GM18867 (cell line): ENCODE measurements around the gene G6PD.
A peak's percentile ranks its signal among the peaks of the same experiment; 100 is the strongest.
"Not testable (repeated sequence)": the region's sequence is repeated elsewhere in the genome, so short reads cannot be mapped to it uniquely, and the experiment has no call there.

Source experiments
- ATAC-seq: cut with Tn5 transposase; IDR thresholded peaks from one replicate; pipeline ENCODE4 v1.9.1; 2021; ENCODE audit warnings: mild to moderate bottlenecking, moderate library complexity; ENCODE audit not compliant: unreplicated experiment

G6PD gene

DNA sequence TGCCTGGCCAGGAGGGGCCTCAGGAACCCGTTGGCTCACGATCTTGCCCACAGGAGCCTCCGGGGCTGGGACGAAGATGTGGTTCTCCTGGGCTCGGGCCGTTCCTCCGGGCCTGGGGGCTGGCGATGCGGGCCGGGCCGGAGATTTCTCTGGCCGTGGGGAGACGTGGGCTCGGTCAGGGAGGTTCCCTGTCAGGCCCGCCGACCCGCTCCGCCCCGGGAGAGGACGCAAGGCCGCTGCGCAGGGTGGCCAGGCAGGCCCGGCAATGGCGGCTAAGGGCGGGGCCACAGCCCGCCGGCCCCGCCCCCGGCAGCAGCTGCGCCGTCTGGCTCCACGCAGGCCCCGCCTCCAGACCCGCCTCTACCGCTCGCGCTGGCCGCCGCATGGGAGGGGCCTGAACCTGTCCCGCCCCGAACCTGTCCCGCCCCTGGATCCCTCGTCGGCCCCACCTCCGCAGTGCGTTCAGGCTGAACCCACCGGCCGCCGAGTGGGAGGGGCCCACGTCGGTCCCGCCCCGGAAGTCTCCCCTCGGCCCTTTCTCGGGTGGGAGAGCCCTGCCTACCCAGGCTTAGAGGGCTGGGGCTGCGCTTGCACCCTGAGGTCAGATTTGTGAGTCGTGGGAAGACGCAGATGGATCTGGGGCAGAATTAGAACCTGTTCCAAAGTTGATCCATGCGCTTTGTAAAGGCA, 30.5 kb downstream of the G6PD start, which contains the start of gene FAM3A:
Gene FAM3A, minus strand, starts transcription at position 267 of the 690 bp plus-strand sequence. CDS start 460 bp downstream, outside the sequence.
- ATAC-seq = peak; percentile 90

DNA sequence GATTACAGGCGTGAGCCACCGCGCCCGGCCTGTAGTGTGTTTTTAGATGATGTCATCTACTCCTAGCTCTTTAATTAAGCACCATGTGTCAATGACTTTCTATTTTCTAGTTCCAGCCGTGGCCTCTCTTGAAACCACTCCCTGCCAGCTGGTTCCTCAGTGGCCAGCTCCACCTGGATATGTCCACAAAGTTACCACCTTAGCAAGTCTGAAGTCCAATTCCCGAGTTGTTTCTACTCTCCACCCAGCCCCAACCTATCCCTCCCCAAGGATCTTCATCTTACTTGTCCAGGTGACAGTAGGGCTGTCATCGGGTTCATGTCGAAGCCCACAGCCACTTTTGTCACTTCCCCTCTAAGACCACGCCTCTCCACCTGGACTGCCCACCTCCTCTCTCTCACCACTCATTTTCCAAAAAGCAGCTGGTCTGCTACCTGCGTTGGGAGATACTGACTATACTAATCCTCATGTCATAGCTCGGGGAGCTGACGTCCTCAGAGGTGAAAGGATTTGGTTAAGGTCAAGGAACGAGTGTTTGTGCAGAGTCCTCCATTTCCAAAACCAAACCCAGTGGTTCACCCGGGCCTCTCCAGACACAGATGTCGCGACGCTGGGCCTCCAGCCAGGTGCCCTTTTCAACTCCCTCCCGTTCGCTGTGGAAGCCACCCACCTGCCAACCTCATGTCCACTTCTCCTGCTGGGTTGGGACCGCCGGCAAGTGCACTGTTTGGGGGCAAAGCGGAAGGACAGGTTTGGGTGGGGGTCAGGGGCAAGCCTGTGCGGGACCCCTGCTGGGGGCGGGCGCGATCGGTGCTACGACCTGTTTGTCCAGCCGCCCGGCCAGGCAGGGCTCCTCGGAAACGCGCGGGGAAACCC, 31.3 kb downstream of the G6PD start:
- peak; percentile 3 for ATAC-seq

DNA sequence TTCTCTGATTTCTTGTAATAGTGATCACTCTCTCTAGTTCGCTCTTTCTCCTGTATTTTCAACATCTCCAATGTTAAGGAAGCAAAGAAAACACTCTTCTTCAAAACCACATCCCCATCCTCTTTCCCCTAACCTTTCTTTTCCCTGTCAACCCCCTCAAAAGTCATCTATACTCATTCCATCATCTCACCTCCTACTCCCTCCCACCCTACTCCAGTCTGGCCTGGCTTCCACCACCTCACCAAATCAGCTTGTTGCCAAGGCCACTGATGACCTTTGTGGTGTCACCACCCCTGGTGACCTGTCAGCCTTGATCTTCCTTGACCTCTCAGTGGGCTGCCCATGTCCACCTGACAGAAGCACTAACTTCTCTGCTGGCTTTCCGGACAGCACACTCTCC, 32.9 kb downstream of the G6PD start:
- no peak for ATAC-seq

DNA sequence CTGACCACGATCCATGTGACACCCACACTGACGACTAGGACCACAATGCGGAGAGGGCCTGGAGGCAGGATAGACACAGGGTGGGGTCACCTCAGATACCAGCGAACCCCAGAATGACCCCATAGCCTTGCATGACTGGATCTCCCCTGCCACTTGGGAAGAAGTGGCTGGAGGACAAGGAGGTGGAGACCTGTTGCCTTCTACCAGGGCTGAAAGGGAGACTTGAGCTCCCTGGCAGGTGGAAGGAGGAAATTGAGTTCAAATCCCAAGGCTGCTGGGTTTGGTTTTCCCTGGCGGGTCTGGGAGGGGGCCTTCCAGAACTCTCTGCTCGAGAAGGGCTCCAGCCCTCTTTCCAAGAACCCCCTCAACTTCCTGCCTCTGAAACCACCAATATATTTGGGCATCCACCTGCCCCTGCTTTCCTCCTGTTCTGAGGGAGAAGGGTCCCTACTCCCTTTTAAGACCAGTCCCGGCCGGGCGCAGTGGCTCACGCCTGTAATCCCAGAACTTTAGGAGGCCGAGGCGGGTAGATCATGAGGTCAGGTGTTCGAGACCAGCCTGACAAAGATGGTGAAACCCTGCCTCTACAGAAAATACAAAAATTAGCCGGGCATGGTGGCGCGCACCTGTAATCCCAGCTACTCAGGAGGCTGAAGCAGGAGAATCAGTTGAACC, 33.6 kb downstream of the G6PD start:
- ATAC-seq = no peak

DNA sequence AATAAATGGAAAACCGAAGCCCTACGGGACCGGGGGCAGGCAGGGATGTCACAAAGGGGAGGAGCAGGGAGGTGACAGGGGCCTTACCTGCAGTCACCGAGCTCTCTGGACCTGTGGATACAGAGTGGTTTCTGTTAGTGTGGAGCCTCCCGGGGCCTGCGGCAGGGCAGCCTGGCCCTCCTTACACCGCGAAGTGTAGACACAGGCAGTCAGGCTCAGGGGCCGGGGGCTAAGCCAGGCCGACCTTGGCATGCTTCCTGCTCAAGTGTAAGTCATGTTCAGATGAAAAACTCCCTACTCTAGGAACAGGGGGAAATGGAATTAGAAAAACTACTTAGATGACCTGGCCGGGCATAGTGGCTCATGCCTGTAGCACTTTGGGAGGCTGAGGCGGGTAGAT, 34.9 kb downstream of the G6PD start:
- no peak for ATAC-seq

DNA sequence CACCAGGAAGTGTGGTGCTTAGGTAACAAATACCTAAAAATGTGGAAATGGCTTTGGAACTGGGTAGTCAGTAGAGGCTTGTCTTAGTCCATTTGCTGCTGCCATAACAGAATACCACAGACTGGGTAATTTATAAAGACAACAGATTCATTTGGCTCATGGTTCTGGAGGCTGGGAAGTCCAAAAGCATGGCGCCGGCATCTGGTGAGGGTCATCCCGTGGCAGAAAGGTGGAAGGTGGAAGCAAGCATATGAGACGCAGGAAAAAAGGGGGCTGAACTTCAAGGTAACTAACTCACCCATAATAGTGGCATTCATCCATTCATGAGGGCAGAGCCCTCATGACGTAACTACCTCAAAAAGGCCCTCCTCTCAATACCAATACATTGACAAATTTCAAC, 37.2 kb downstream of the G6PD start:
- no peak for ATAC-seq

DNA sequence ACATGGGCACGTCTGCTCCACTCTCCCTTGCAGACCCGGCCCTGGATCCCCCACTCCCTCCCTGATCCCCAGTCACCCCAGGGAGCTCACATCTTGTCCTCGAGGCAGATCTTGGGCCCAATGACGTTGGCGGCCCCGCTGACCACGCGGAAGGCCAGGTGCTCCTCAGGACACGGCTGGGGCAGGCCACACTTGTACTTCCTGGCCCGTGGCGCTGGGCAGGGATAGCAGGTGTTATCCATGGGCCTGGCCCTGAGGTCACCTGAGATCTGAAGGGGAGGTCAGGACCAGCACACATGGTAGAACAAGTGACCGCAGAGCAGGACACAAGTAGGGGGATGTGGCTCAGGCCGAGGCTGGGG, 38.3 kb downstream of the G6PD start:
- ATAC-seq = no peak

DNA sequence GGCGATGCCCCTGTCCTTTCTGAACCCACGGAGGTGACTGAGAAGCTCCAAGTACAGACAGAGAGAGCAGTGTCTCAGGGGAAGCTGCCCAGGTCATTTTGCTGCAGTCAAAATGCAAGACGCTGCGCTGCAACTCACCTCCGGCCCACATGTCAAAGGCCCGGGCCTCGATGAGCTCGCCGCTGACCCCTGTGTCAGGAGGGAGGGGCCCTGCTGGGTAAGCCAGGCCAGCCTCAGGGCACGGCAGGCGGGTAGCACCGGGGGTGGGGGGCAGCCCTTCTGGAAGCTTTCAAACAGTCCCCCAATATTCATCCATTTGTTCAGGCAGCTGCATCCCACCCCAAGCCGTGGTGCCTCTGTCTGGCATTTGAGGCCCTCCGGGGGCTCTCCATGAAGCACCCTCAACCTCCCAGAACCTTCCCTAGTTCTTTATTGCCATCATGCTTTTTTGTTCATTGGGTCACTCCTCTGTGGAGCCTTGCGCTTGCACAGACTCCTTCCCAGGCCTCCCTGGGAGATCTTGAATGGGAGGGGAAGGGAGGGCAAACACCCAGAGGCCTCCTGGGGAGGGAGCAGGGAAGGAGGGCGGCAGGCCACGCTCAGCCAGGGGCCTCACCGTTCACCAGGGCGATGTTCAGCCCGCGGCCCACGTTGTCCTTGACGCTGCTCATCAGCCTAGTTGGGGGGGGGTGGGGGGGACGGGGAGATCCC, 38.8 kb downstream of the G6PD start:
- no peak for ATAC-seq

DNA sequence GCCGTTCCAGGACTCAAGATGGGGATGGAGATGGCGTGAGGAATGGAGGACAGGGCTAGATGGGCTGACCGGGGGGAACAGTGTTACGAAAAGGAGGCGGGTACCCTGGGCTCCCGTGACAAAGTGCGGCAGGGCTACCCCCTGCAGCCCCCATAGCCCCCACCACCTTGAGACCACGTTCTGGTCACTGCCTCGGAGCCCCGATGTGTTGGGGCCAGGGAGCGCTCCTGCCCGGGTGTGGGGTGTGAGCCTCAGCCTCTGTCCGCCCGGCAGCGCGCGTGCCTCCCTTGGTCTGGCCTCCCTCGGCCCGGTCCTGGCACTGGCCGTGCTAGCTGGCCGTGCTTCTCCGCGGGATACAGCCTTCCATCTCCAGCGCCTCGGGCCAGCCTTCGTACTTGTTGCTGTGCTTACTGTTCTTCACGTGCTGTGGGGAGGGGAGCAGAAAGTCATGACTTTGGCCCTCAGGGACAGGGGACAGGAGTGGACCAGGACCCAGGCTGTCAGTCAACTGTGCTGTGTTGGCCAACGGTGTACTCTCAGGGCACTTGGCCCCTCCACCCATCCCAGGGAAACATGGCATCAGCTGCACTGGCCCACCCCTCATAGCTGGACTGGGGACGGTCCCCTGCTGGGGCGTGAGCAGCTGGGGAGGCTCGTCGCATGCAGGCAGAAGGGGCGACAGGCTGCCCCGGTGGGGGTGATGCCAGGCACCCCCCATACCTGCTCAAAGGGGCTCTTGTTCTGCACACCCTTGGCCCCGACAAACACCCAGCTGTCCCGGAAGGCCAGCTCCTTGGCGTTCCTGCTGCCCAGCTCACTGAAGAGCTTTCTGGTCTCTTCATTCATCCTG, 39.9 kb downstream of the G6PD start:
- no peak for ATAC-seq

DNA sequence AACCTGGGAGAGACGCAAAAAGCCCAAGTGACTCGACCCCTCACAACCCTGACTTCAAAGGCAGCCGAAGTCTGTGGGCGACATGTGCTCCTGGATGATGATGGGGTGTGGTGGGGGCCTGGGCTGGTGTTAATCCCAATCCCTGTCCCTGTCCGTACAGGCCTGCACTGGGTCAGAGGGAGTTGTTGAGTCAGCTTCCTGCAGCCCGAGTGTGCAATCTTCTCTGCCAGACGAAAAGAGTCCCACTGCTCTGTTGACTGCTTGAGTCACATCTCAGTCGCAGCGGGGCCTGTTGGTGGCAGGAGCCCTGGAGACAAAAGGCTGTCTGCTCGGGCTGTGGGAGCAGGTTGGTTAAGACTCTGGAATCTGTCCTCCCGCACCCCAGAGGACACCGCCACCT, 40.9 kb downstream of the G6PD start:
- ATAC-seq = no peak

DNA sequence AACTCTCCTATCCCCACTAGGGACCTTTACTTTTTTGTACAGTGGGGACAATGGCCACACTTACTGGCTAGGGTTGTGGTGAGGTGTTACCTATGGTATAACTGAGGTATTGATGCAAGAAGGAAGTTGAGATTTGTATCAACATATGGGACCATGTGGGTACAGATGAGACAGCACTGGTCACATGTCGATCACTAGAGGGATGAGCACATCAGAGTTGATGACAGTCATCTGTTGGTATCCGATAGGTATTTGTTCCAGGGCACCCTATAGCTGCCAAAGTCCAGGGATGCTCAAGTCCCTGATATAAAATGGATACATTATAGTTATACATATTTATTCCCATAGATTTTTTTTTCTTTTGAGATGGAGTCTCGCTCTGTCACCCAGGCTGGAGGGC, 43.7 kb downstream of the G6PD start:
- ATAC-seq = no peak

DNA sequence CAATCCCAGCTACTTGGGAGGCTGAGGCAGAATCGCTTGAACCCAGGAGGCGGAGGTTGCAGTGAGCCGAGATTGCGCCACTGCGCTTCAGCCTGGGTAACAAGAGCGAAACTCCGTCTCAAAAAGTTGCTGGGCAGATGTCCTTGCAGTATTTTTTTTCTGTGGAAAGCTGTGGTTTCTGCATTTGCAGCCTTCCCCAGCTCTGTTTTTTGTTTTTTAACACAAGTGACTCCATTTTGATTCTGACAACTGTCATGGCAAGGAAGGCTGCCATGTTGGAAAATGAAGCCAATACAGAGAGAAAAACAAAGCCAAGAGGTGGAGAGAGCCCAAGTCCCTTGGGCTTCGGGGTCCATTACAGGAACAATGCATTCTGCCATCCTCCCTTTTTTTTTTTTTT, 44.5 kb downstream of the G6PD start:
- no peak for ATAC-seq

DNA sequence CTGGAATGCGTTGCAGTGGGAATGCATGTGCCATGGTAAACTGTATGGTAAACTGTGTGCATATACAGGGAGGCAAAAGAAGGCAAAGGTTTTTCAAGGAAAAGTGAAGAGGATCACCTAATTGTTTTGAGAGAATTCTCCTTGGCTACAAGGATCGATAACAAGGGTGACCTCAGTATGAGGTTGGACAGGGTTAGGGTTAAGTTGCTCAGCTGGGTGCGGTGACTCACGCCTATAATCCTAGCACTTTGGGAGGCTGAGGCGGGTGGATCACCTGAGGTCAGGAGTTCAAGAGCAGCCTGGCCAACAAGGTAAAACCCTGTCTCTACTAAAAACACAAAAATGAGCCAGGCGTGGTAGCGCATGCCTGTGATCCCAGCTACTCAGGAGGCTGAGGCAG, 45.2 kb downstream of the G6PD start:
- not testable (repeated sequence) for ATAC-seq

DNA sequence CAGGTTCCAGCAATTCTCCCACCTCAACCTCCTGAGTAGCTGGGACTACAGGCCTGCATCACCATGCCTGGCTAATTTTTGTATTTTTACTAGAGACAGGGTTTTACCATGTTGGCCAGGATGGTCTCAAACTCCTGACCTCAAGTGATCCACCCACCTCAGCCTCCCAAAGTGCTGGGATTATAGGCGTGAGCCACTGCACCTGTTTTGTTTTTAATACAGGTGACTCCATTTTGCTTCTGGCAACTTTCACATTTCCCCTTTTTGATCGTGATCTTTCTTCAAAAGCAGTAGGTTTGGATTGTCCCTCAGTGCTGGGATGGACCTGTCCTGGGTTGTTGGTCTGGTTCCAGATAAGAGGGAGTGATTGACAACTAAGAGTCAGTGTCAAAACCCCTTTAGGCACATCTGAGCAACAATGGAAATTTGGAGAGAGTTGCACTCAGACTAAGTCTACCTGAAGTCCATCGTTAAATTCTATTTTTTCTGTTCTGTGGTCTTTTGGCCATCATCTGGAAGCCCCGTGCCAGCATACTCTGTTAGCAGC, 50.0 kb downstream of the G6PD start:
- not testable (repeated sequence) for ATAC-seq

DNA sequence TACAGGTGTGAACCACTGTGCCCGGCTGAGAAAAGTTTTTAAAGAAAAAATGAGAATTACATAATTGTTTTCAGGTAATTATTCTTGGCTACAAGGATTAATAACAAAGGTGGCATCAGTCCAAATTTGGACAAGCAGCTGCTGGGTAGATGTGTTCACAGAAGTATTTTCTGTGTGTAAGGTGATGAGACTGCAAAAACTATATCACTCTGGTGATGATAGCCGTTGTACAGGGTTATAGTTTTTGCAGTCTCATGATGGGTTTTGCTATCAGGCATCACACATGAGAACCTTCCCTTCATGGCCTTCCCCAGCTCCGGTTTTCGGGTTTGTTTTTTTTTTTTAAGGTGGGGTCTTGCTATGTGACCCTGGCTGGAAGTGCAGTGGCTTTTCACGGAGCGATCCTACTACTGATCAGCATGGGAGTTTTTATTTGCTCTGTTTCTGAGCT, 51.1 kb downstream of the G6PD start:
- ATAC-seq = no peak

DNA sequence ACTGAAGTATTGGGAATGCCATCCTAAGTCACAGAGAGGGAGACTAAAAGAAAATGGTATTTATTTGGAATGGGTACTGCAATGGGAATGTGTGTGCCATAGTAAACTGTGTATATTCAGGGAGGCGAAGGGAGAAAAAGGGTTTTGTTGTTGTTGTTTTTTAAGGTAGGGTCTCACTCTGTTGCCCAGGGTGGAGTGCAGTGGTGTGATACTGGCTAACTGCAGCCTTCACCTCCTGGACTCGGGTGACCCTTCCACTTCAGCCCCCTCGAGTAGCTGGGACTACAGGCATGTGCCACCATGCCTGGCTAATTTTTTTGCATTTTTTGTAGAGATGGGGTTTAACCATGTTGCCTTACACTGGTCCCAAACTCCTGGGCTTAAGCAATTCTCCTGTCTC, 51.9 kb downstream of the G6PD start:
- no peak for ATAC-seq

DNA sequence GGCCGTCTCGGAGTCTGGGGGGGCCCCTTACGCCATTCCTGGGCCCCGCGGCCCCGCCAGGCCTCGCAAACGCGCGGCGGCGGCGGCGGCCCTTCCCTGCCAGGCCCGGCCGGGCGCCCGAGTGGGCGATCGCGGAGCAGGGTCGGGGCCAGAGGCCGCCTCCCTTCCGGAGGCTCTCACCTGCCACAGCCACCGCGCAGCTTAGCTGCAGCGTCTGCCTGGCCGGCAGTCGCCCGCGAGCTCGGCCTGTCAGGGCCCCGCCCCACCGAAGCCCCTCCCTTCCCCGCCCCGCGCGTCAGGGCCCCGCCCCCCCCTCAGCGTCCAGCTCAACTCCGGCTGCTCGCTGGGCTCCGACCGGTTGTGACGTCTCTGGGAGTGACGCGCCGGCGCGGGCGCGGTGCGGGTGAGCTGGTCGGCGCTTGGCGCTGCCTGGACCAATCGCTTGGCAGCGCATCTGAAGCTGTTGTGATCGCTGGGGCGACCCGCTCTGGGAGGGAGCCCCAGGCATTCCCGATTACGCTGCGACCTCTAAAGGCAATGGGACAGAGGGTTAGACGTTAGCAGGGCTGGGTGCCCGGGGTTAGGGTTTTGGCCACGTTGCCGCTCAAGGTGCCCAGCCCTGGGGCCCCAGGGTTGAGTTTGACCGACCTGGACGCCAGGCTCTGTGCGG, 56.1 kb downstream of the G6PD start, which contains the start of gene SLC10A3:
Gene SLC10A3, minus strand, starts transcription at position 216 of the 670 bp plus-strand sequence. CDS start 1,689 bp downstream, outside the sequence.
- peak; percentile 77 for ATAC-seq

DNA sequence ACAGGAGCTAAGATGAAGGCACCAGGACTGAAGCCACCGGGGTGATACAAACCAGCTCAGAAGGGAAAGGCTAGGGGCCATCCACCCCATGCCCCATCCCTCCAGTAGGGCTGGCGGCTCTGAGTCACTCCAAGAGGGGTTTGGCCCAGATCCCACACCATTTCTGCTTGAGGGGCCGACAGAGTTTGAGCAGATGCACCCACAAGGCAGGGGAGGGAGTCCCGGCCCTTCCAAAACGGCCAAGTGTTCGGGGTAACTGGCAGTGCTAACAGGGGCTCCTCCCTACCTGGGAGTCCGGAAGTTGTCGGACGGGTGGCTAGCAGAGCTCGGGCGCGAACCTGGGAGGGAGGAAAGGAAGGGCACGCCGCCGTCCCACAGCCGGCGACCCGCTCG, 56.6 kb downstream of the G6PD start:
- ATAC-seq = peak; percentile 26

DNA sequence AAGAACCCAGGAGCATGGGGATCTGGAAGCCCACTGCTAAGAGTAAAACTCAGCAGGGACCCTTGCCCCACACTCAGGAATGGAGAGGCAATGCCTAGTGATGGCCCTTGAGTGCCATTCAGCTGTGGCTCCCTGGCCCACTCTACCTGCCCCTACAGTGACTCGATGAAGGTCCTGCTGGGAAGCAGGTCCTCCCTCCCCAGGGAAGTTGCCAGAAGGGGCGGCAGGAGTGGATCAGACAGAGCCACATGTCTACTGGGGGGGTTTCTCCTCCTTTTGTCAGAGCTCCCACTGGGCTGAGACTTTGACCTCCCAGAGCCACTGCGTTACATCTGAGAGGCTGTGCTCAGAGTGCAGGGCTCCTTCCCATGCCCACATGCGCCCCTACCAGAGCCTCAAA, 57.5 kb downstream of the G6PD start:
- no peak for ATAC-seq
